A549 (cell line): Measurements from ENCODE around the gene MORN1. TPM values are rescaled to one million over a fixed set of nuclear protein-coding genes. Genes with fewer than 3 reads are reported as not detected.

Experiments used
- ATAC-seq, 2 experiments: fragments of 200-7000 bp in 1 of 2; fragments of >200 bp in 1 of 2; cut with Nextera tagmentation in 1 of 2; cut with Tn5 transposase in 1 of 2; 3 replicates each; pipeline versions ENCODE4 v1.8.0 to v1.9.1; 2018 to 2020; ENCODE audit warnings: mild to moderate bottlenecking in 1 of 2, moderate library complexity in 1 of 2
- CTCF ChIA-PET: fragments of 300-600 bp; sonication (Branson Sonifier 250); formaldehyde crosslinking; extraction: SDS; loops from one replicate; lab custom pipeline; 2021; ENCODE audit warnings: antibody characterized with exemption, inconsistent platforms; lab: Yijun Ruan, JAX
- POLR2A ChIA-PET: fragments of 350-600 bp; formaldehyde crosslinking; extraction: SDS; loops from one replicate; lab custom pipeline; 2021; ENCODE audit warnings: antibody characterized with exemption, inconsistent platforms; lab: Yijun Ruan, JAX
- DNase-seq, 2 experiments: peaks; one replicate each; pipeline versions ENCODE4 v3.0.0 to v3.0.0-alpha.2; 2011 to 2016; ENCODE audit warnings: low read depth in 1 of 2, low spot score in 1 of 2
- FAIRE-seq: peaks from 2 replicates; lab custom pipeline; 2011; peaks lifted over from hg19 to GRCh38; lab: Jason Lieb, UNC
- H3K27ac ChIP-seq, 2 experiments: fragments of >200 bp; sonication (Bioruptor Twin); formaldehyde crosslinking; 3 replicates each; pipeline ENCODE4 v1.5.1; 2016 to 2017
- H3K4me1 ChIP-seq: fragments of >200 bp; sonication (Bioruptor Twin); formaldehyde crosslinking; 3 replicates; pipeline ENCODE4 v1.6.1; 2016
- H3K4me2 ChIP-seq: fragments of >200 bp; sonication (Bioruptor Twin); formaldehyde crosslinking; 3 replicates; pipeline ENCODE4 v1.6.1; 2016
- H3K4me3 ChIP-seq: fragments of >200 bp; sonication (Bioruptor Twin); formaldehyde crosslinking; 3 replicates; pipeline ENCODE4 v1.5.1; 2016
- H3K9me3 ChIP-seq: fragments of >200 bp; sonication (Bioruptor Twin); formaldehyde crosslinking; 3 replicates; pipeline ENCODE4 v1.6.1; 2016
- BHLHE40 ChIP-seq: IDR thresholded peaks from 2 replicates; pipeline ENCODE4 v1.6.1; 2012; ENCODE audit warnings: low read depth, low read length, inconsistent platforms
- CBX8 ChIP-seq: fragments of 200-600 bp; sonication (generic); IDR thresholded peaks from 2 replicates; pipeline ENCODE4 v1.6.1; 2016
- CEBPB ChIP-seq, 2 experiments: fragments of >200 bp in 1 of 2; sonication (Bioruptor Twin) in 1 of 2; formaldehyde crosslinking in 1 of 2; IDR thresholded peaks; 2 replicates each; pipeline ENCODE4 v1.6.1; 2012 to 2016
- CHD4 ChIP-seq: fragments of 200-600 bp; sonication (generic); IDR thresholded peaks from 2 replicates; pipeline ENCODE4 v1.6.1; 2016; ENCODE audit warnings: antibody characterized with exemption, mild to moderate bottlenecking, borderline replicate concordance
- EHF ChIP-seq: fragments of 250-450 bp; sonication (Bioruptor Pico); IDR thresholded peaks from 2 replicates; pipeline ENCODE4 v1.5.0; 2020; ENCODE audit warnings: mild to moderate bottlenecking
- EP300 ChIP-seq, 2 experiments: fragments of >200 bp; sonication (Bioruptor Twin); formaldehyde crosslinking; IDR thresholded peaks; 2 replicates in 1 of 2; 3 replicates in 1 of 2; pipeline ENCODE4 v1.6.1; 2016 to 2017
- ESRRA ChIP-seq: fragments of 150-350 bp; IDR thresholded peaks from 2 replicates; pipeline ENCODE4 v1.6.1; 2014; ENCODE audit warnings: mild to moderate bottlenecking, low read length, borderline replicate concordance
- FOSB ChIP-seq: fragments of 250-450 bp; sonication (Bioruptor Pico); IDR thresholded peaks from 2 replicates; pipeline ENCODE4 v1.5.0; 2020; ENCODE audit warnings: mild to moderate bottlenecking, moderate library complexity
- HDAC2 ChIP-seq: fragments of 200-600 bp; sonication (generic); IDR thresholded peaks from 2 replicates; pipeline ENCODE4 v1.6.1; 2016
- HEYL ChIP-seq: fragments of 250-450 bp; sonication (Bioruptor Pico); IDR thresholded peaks from 2 replicates; pipeline ENCODE4 v1.8.0; 2021; ENCODE audit warnings: mild to moderate bottlenecking, moderate library complexity
- HMGXB4 ChIP-seq: fragments of 250-450 bp; sonication (Bioruptor Pico); IDR thresholded peaks from 2 replicates; pipeline ENCODE4 v1.5.0; 2021; ENCODE audit warnings: mild to moderate bottlenecking, moderate library complexity, borderline replicate concordance
- HOXB13 ChIP-seq: fragments of 250-450 bp; sonication (Bioruptor Pico); IDR thresholded peaks from 2 replicates; pipeline ENCODE4 v1.5.0; 2020; ENCODE audit warnings: low read depth, mild to moderate bottlenecking, moderate library complexity
- HOXB5 ChIP-seq: fragments of 250-450 bp; sonication (Bioruptor Pico); IDR thresholded peaks from 2 replicates; pipeline ENCODE4 v1.5.0; 2020; ENCODE audit warnings: mild to moderate bottlenecking, moderate library complexity
- JUNB ChIP-seq: fragments of >200 bp; sonication (Bioruptor Twin); formaldehyde crosslinking; IDR thresholded peaks from 2 replicates; pipeline ENCODE4 v1.6.1; 2016
- KDM5A ChIP-seq: fragments of 200-600 bp; sonication (generic); IDR thresholded peaks from 2 replicates; pipeline ENCODE4 v1.6.1; 2016; ENCODE audit warnings: antibody characterized with exemption, mild to moderate bottlenecking
- NFE2L2 ChIP-seq: fragments of 150-350 bp; conservative IDR thresholded peaks from 2 replicates; pipeline ENCODE4 v1.6.1; 2014; ENCODE audit warnings: low read length
- NPAS2 ChIP-seq: fragments of 250-450 bp; sonication (Bioruptor Pico); IDR thresholded peaks from 2 replicates; pipeline ENCODE4 v1.8.0; 2022; ENCODE audit warnings: mild to moderate bottlenecking, moderate library complexity, borderline replicate concordance
- NR3C1 ChIP-seq: fragments of >200 bp; sonication (Bioruptor Twin); formaldehyde crosslinking; IDR thresholded peaks from 3 replicates; pipeline ENCODE4 v1.6.1; 2017
- POLR2AphosphoS2 ChIP-seq: conservative IDR thresholded peaks from 2 replicates; pipeline ENCODE4 v1.6.1; 2012; ENCODE audit warnings: low read length, improper control_type of control experiment, inconsistent platforms
- RCOR1 ChIP-seq: fragments of 150-350 bp; IDR thresholded peaks from 2 replicates; pipeline ENCODE4 v1.6.1; 2014; ENCODE audit warnings: antibody characterized with exemption, low read length, low read depth
- REST ChIP-seq: fragments of 200-600 bp; sonication (generic); IDR thresholded peaks from 2 replicates; pipeline ENCODE4 v1.6.1; 2016; ENCODE audit warnings: antibody characterized with exemption, mild to moderate bottlenecking, moderate library complexity
- SMC3 ChIP-seq: fragments of >200 bp; sonication (Bioruptor Twin); formaldehyde crosslinking; IDR thresholded peaks from 3 replicates; pipeline ENCODE4 v1.6.1; 2018; ENCODE audit warnings: inconsistent platforms
- TFCP2L1 ChIP-seq: fragments of 250-450 bp; sonication (Bioruptor Pico); IDR thresholded peaks from 2 replicates; pipeline ENCODE4 v1.5.0; 2021; ENCODE audit warnings: mild to moderate bottlenecking
- TP53 ChIP-seq: fragments of 250-450 bp; sonication (Bioruptor Pico); IDR thresholded peaks from 2 replicates; pipeline ENCODE4 v1.5.0; 2021; ENCODE audit warnings: mild to moderate bottlenecking, moderate library complexity
- ZFP36 ChIP-seq: fragments of 450-650 bp; IDR thresholded peaks from 2 replicates; pipeline ENCODE4 v1.6.1; 2014; ENCODE audit warnings: borderline replicate concordance; ENCODE audit not compliant: partially characterized antibody
- WGBS: methylation state at CpG from one replicate; pipeline ENCODE4 v1.1.6; 2017; ENCODE audit errors: missing lambda C conversion rate; 5-methylcytosine and 5-hydroxymethylcytosine counted together
- polyA plus RNA-seq, 4 experiments: library from polyadenylated mRNA; depleted of rRNA in 3 of 4; stranded (reverse); fragments of >200 nt; fragmentation: RNase III in 1 of 4; extraction: RNeasy Plus Mini Kit Qiagen cat#74134 plus additional on column Dnase treatment in 1 of 4; gene quantifications; 2 replicates in 3 of 4; 3 replicates in 1 of 4; pipeline ENCODE4 v1.2.3, GENCODE V29; 2011 to 2017
- TF ChIP-seq, protein P1 (sequence below): fragments of 250-450 bp; sonication (Bioruptor Pico); IDR thresholded peaks from 2 replicates; pipeline ENCODE4 v1.5.0; 2020; ENCODE audit warnings: low read depth, mild to moderate bottlenecking, moderate library complexity
- TF ChIP-seq, protein P2 (sequence below): fragments of >200 bp; sonication (Bioruptor Twin); formaldehyde crosslinking; IDR thresholded peaks from 3 replicates; pipeline ENCODE4 v1.5.1; 2016

Gene MORN1
- polyA plus RNA-seq, 2 of the 4 experiments (the other 2 are of a cell fraction): 6.9 to 8.9 TPM

DNA sequence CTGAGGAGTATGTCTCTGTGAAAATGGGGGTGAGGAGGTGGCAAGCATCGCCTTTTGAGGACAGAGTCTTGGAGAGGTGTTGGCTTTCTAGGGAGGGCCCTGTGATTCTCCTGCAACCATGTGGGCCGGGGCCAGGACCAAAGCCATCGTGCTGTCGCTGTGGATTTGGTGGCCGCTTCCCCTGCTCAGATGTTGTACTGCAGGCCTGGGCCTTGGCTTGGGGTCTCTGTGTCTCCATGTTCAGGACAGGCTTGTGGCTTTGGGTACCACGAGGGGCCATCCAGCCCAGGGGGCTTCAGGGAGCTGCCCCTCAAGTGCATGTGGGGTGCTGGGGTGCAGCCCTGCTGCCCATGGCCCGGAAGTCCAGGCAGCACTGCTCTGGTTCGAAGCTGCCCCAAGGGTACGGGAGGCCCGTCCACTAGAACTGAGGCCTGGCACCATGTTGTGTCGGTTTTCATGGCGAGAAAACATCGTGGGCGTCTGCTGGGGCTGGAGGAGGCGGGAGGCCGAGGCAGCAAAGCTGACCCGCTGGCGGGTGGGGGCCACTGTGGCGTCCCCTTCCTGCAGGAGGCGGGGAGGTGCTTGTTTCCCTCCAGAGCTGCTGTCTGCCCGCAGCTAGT, 107.9 kb downstream of the MORN1 start:
- no peaks in the 10 kb centered on the region for H3K9me3 ChIP-seq
- ATAC-seq: no peak; a peak in 1 of 6 replicates
- H3K4me3 ChIP-seq: no peak overlapping the region
- no peak for DNase-seq
- FAIRE-seq: no peak
- H3K4me1 ChIP-seq: peaks cover 12% of the 10 kb centered on the region; the same call in 1 of the 3 replicates
- POLR2A ChIA-PET: no interaction called here
- WGBS: 96% methylated on average over 7 of the region's 21 CpGs
- no peak overlapping the region for H3K4me2 ChIP-seq
- H3K27ac ChIP-seq: no peak overlapping the region
- no peak for TF ChIP-seq TP53 (CRISPR knock-in tag)
- no peak for TF ChIP-seq KDM5A
- TF ChIP-seq POLR2AphosphoS2: no peak
- TF ChIP-seq HMGXB4 (CRISPR knock-in tag): no peak
- no peak for TF ChIP-seq RCOR1
- TF ChIP-seq EP300 (IDR thresholded peaks at IDR 0.05): no peak
- TF ChIP-seq HOXB13 (CRISPR knock-in tag): no peak
- TF ChIP-seq CEBPB (IDR thresholded peaks at IDR 0.05): no peak
- TF ChIP-seq, protein P1, sequence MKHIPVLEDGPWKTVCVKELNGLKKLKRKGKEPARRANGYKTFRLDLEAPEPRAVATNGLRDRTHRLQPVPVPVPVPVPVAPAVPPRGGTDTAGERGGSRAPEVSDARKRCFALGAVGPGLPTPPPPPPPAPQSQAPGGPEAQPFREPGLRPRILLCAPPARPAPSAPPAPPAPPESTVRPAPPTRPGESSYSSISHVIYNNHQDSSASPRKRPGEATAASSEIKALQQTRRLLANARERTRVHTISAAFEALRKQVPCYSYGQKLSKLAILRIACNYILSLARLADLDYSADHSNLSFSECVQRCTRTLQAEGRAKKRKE (CRISPR knock-in tag): no peak
- no peak for TF ChIP-seq HOXB5 (CRISPR knock-in tag)
- TF ChIP-seq EHF (CRISPR knock-in tag): no peak
- TF ChIP-seq NFE2L2: no peak
- no peak for TF ChIP-seq BHLHE40
- no peak for TF ChIP-seq ESRRA
- TF ChIP-seq FOSB (CRISPR knock-in tag): no peak
- no peak for TF ChIP-seq HEYL (CRISPR knock-in tag)
- TF ChIP-seq HDAC2: no peak
- no peak for TF ChIP-seq NR3C1
- CTCF ChIA-PET: no interaction called here

- no peak for TF ChIP-seq CHD4
- TF ChIP-seq HDAC2: no peak
- TF ChIP-seq JUNB: no peak
- no peak for TF ChIP-seq CBX8
- no peak for TF ChIP-seq FOSB (CRISPR knock-in tag)
- TF ChIP-seq EP300 (IDR thresholded peaks at IDR 0.05): no peak
- TF ChIP-seq TFCP2L1 (CRISPR knock-in tag): no peak
- no peak for TF ChIP-seq REST
- TF ChIP-seq BHLHE40: no peak
- TF ChIP-seq ZFP36: no peak
- TF ChIP-seq, protein P2, sequence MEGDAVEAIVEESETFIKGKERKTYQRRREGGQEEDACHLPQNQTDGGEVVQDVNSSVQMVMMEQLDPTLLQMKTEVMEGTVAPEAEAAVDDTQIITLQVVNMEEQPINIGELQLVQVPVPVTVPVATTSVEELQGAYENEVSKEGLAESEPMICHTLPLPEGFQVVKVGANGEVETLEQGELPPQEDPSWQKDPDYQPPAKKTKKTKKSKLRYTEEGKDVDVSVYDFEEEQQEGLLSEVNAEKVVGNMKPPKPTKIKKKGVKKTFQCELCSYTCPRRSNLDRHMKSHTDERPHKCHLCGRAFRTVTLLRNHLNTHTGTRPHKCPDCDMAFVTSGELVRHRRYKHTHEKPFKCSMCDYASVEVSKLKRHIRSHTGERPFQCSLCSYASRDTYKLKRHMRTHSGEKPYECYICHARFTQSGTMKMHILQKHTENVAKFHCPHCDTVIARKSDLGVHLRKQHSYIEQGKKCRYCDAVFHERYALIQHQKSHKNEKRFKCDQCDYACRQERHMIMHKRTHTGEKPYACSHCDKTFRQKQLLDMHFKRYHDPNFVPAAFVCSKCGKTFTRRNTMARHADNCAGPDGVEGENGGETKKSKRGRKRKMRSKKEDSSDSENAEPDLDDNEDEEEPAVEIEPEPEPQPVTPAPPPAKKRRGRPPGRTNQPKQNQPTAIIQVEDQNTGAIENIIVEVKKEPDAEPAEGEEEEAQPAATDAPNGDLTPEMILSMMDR: no peak
- TF ChIP-seq SMC3: no peak
- no peak for TF ChIP-seq POLR2AphosphoS2
- no peak for TF ChIP-seq NPAS2 (CRISPR knock-in tag)
- TF ChIP-seq TP53 (CRISPR knock-in tag): no peak
- TF ChIP-seq, protein P1 (CRISPR knock-in tag): no peak
- FAIRE-seq (no peak), DNase-seq (no peak), ATAC-seq (no peak)
- Histone ChIP-seq H3K4me1 (peaks cover 13% of the 10 kb centered on the region; the same call in 1 of the 3 replicates), H3K4me3 (no peak overlapping the region), H3K4me2 (no peak overlapping the region), H3K9me3 (no peaks in the 10 kb centered on the region), H3K27ac (no peak overlapping the region)
- POLR2A ChIA-PET: no interaction called here
- WGBS: 96% methylated on average over 8 of the region's 29 CpGs
- CTCF ChIA-PET: no interaction called here
Observed at GRCh38 chr1:2282556-2283270, 108.6 kb downstream of the MORN1 start.
